Stimulated activated CD4-positive, alpha-beta T cell treated with anti-CD3 and anti-CD28 coated beads, Interleukin-1b, Interleukin-23, amount 100 ng/mL, for 24 hours (primary cell): Measurements from ENCODE around the gene GCNT4.

Experiments used
- DNase-seq, 4 experiments: peaks; one replicate each; pipeline ENCODE4 v3.0.0-alpha.2; 2020; ENCODE audit warnings: low read depth in 4 of 4, low spot score in 1 of 4

The GCNT4 gene

DNA sequence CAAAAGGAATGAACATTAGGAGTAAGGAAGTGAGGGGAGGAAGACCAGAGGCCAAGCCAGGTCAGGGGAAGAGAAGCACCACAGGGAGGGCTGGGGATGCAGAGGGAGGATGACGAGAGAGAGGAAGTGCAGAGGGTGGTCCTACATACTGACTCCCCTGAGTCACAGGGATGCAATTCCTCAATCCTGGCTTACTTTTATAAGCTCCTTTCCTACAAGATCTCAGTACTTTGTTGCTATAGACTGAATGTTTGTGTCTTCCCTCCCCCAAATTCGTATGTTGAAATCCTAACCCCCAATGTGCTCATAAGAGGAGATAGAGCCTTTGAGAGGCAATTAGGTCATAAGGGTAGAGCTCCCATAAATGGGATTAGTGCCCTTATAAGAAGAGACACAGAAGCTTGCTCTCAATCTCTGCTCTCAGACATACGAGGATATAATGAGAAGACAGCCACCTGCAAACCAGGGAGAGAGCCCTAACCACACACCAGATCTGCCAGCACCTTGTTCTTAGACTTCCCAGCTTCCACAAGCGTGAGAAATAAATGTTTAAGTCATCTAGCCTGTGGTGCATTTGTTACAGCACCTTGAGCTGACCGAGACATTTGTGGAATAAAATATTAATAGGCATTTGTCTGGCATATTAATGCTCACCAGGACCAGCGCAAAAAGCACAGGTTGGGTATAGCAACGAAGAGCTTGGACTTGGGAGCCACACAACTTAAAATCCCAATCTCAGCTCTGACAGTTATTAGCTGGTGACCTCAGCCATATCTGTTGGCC lies 33.4 kb downstream of the GCNT4 start:
- no peak for DNase-seq

DNA sequence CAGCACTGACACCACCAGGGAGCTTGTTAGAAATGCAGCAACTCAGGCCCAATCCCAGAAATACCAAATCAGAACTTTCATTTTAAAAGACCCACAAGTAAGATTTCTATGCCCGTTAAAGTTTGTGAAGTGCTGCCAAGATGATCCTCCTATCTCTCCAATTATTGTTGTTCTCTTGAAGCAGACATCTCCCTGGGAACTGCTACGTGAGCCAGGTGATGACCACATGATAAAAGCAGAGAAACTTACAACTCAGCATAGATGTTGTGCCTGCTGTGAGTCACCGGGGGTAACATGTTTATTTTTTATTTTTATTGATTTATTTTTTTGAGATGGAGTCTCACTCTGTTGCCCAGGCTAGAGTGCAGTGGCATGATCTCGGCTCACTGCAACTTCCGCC lies 34.4 kb downstream of the GCNT4 start:
- DNase-seq: no peak

DNA sequence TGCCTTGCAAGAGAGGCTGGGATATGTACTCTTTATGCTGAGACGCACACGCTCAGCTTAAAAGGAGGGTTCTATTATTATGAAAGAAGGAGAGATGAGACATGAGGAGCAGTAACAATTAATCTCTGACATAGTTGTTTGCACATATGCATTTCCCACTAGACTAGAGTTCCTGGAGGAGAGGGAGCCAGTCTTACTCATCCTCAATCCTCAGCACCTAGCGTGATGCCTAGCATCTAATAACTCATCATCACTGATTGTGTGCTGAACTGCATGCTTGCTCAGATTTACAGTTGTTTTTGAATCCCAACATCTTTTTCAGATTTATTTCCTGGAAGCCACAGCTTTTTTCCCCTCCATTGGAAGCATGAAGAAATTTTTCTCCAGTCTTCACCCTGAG lies 35.5 kb downstream of the GCNT4 start:
- no peak for DNase-seq

DNA sequence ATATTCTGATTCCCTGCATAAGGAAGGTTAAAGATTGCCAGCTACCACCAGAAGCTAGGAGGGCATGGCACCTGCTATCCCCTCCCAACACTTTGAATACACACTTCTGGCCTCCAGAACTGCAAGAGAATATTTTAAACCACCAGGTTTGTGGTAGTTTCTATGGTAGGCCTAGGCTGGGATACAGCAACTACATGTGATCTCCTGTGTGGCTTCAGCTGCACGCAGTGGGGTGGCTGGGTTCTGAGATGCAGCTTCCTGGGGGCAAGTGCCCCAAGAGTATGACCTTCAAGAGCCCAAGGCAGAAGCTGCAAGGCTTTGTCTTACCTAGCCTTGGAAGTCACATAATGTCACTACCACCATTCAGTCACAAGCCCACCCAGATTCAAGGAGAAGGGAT lies 39.6 kb downstream of the GCNT4 start:
- DNase-seq: no peak

DNA sequence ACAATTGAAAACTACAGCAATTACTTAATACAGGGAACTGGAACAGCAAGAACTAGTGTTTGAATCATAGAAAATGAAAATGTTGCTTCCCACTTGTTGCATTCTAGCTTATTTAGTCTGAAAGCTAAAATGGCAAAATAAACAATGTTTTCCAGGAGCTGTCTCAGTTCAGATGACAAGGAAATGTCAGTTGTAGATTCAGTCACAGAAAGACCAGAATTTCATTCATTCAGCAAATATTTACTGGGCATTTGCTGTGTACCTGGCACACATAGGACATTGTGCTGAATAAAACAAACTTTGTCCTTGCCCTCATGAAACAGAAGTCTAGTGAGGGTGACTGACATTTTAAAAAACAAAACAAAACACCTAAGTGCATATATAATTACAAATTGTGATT lies 41.5 kb downstream of the GCNT4 start:
- no peak for DNase-seq

DNA sequence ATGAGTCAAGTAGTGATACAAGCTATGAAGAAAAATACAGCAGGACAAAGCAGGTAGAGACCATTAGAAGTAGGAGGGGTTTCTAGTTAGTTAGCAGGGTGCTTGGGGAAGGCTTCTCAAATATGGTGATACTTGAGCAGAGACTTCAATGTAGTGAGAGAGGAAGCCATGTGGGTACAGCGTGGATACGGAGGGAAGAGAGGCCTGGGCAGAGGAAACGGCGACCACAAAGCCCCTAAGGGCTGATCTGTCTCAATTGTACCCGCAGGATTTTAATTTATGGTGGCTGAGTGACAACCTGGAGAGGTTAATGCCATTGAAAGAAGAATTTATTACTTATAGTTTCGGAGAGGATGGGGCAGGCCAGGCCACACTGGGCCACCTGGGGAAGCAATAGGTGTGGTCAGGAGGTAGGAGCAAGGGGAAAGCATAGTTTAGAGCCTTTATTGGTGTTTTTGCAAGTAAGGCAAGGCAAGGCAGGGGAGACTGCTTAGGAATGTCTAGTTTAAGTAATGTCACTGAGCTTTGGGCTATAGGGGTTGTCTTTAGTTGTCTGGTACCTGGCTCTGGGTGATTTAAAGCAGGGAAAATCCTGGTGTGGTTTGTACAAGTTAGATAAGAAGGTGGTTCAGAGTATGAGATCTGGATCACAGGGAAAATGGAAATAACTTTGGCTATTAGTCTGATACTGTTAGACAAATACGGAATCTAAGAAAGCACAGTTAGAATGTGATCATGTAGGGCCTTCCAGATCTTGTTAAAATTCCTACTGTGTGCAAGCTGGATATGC lies 42.6 kb downstream of the GCNT4 start:
- DNase-seq: no peak

DNA sequence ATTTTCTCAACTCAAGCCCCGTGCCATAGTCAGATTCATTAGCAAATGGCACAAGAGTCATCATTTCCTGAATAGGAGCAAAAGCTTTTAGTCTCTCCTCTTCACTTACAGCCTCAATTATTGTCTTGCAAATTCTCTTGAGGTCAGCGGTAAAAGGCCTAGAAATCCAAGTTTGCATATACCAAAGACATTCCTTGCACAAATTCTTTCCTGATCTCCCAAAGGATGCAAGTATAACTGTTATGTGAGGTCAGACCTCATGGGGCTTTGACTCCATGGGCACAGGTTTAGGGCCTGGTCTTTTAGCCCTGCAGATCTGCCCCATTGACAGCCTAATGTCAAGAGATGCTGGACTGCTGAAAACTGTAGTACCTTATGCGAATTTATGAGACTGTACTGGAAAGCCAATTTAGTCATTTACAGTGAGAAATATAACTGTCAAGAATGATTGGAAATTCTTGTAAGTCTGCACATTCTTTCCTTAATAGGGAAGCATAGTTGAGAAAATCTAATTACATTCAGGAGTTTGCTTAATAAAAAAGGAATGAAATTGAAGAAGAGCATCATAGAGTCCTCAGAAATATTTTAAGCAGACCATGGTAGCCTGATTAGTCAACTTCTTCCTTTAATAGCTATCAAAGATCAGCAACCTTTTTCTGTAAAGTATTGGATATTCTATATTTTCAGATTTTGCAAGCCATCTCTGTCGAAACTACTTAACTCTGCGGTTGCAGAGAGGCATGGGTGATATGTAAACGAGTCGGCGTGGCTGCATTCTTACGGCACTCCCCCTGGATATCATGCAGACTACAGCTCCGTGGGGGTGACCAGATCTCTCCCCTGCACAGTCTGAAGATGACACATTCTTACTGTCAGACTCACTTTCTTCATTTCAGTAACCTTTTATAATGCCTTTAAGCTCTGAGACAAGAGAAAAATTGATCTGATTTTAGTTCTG lies 45.2 kb downstream of the GCNT4 start:
- no peak for DNase-seq

DNA sequence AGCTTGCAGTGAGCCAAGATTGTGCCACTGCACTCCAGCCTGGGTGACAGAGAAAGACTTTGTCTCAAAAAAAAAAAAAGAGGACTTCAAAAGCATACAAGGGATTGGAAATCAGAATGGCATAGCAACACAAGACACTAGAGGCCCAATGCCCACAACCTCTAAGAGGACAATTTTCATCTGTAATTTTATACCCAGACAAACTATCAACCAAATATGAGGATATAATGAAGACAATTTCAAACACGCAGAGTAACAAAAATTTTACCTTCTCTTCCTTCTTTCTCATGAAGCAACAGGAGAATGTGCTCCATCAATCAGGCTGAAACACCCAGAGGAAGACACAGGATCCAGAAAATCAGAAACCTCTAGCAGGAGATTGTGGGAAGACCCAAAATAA lies 46.8 kb downstream of the GCNT4 start:
- DNase-seq: no peak
